Ovary (tissue), 3 donors: ENCODE measurements around the gene MAST4.

Source experiments
- EP300 ChIP-seq: sonication (generic); formaldehyde crosslinking; IDR thresholded peaks from one replicate; pipeline ENCODE4 v1.6.1; 2017; ENCODE audit warnings: antibody characterized with exemption
- POLR2A ChIP-seq: fragments of 450-650 bp; IDR thresholded peaks from one replicate; pipeline ENCODE4 v1.6.1; 2017; ENCODE audit warnings: antibody characterized with exemption, mild to moderate bottlenecking, moderate library complexity
- TF ChIP-seq, protein P1 (sequence below), 3 donors: fragments of 450-650 bp in 2 of 3; fragments of 200-600 bp in 1 of 3; IDR thresholded peaks; one replicate each; pipeline versions ENCODE4 v1.5.1 to v1.8.0; 2016 to 2022; ENCODE audit warnings: antibody characterized with exemption in 3 of 3, mild to moderate bottlenecking in 1 of 3
- donor health status: DM: no; HTN: no; CAD: no.

DNA sequence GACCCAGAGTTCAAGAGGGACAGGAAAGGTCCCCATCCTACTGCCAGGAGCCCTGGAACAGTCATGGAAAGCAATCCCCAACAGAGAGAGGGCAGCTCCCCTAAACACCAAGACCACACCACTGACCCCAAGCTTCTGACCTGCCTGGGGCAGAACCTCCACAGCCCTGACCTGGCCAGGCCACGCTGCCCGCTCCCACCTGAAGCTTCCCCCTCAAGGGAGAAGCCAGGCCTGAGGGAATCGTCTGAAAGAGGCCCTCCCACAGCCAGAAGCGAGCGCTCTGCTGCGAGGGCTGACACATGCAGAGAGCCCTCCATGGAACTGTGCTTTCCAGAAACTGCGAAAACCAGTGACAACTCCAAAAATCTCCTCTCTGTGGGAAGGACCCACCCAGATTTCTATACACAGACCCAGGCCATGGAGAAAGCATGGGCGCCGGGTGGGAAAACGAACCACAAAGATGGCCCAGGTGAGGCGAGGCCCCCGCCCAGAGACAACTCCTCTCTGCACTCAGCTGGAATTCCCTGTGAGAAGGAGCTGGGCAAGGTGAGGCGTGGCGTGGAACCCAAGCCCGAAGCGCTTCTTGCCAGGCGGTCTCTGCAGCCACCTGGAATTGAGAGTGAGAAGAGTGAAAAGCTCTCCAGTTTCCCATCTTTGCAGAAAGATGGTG lies 568.8 kb downstream of the MAST4 start:
- TF ChIP-seq POLR2A (no peak), EP300 (no peak)
- TF ChIP-seq, protein P1, sequence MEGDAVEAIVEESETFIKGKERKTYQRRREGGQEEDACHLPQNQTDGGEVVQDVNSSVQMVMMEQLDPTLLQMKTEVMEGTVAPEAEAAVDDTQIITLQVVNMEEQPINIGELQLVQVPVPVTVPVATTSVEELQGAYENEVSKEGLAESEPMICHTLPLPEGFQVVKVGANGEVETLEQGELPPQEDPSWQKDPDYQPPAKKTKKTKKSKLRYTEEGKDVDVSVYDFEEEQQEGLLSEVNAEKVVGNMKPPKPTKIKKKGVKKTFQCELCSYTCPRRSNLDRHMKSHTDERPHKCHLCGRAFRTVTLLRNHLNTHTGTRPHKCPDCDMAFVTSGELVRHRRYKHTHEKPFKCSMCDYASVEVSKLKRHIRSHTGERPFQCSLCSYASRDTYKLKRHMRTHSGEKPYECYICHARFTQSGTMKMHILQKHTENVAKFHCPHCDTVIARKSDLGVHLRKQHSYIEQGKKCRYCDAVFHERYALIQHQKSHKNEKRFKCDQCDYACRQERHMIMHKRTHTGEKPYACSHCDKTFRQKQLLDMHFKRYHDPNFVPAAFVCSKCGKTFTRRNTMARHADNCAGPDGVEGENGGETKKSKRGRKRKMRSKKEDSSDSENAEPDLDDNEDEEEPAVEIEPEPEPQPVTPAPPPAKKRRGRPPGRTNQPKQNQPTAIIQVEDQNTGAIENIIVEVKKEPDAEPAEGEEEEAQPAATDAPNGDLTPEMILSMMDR (IDR thresholded peaks at IDR 0.05), result no peak
